Activated CD8-positive, alpha-beta memory T cell treated with anti-CD3 and anti-CD28 coated beads, Interleukin-2, amount 50 U/mL, for 4 hours (primary cell): ENCODE measurements around the gene IGF2BP1.
A peak's percentile ranks its signal among the peaks of the same experiment; 100 is the strongest.
"Not testable (repeated sequence)": the region's sequence is repeated elsewhere in the genome, so short reads cannot be mapped to it uniquely, and the experiment has no call there.

Experiments
- DNase-seq: peaks from one replicate; pipeline ENCODE4 v3.0.0-alpha.2; 2020

IGF2BP1 gene

GRCh38 chr17:48996722-48997102 lies 473 bp upstream of the IGF2BP1 start:
- no peak for DNase-seq

- peak; percentile 18 for DNase-seq
Measured at GRCh38 chr17:48997827-48998586, 822 bp downstream of the IGF2BP1 start.

- DNase-seq, result no peak
Measured at GRCh38 chr17:48998587-48999440, 1.6 kb downstream of the IGF2BP1 start.

- no peak for DNase-seq
Measured at GRCh38 chr17:49000943-49001342, 3.8 kb downstream of the IGF2BP1 start.

- DNase-seq, result no peak
Measured at GRCh38 chr17:49001671-49002070, 4.5 kb downstream of the IGF2BP1 start.

- no peak for DNase-seq
Measured at GRCh38 chr17:49002331-49002730, 5.1 kb downstream of the IGF2BP1 start.

GRCh38 chr17:49002766-49003165 lies 5.6 kb downstream of the IGF2BP1 start:
- DNase-seq, result no peak

DNA sequence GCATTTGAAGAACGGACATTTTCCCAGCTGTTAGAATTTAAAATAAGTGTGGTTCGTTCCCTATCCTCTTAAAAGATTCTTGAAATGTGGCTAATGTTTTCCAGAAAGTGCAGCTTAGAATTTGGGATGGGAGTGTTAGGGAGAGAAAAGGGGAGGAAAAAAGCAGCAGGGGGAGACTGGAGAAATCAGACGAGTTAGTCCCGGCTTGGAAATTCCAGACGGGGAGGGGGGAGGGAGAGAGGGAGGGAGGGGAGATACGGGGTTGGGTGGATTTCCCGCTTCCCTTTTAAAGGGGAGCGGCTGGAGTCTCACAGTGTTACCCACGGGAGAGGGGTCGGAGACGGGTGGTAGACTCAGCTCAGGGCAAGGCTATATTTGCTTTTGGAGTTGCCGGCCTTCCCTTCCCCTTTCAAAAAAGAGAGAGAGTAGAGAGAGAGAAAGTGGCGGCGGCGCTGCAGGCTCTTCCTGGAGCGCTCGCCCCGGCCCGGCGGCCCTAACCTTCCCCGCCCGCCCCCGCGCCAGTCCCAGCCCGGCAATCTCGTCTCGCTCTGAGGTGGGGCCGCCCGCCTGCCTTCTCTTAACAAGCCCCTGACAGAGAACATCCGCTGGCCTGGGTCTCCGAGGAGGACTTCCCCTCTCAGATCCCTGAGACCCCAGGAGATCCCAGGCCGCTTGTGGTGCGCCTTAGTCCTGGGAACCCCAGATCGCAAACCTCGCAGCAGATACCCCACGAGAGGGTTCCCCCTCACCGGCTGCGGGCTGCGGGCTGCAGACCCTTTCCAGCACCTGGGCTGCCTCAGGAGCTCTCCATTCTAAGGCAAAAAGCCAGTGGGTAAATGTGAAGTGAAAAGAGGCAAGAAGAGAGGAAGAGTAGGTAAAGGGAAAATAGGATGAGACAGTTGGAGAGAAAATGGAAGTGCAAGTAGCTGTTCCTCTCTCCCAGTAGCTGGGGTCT lies 6.6 kb downstream of the IGF2BP1 start:
- DNase-seq, result no peak

- DNase-seq, result no peak
Measured at GRCh38 chr17:49005140-49005539, 8.0 kb downstream of the IGF2BP1 start.

DNA sequence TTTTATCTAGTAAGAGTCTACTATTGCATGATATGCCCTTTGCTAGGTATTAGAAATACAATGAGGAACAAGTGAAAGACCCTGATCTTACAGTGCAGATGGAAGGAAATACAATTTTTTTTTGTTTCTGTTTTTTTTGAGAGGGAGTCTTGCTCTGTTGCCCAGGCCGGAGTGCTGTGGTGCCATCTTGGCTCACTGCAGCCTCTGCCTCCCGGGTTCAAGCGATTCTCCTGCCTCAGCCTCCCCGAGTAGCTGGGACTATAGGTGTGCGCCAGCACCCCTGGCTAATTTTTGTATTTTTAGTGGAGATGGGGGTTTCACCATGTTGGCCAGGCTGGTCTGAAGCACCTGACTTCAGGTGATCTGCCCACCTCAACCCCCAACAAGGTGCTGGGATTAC lies 11.7 kb downstream of the IGF2BP1 start:
- not testable (repeated sequence) for DNase-seq

DNA sequence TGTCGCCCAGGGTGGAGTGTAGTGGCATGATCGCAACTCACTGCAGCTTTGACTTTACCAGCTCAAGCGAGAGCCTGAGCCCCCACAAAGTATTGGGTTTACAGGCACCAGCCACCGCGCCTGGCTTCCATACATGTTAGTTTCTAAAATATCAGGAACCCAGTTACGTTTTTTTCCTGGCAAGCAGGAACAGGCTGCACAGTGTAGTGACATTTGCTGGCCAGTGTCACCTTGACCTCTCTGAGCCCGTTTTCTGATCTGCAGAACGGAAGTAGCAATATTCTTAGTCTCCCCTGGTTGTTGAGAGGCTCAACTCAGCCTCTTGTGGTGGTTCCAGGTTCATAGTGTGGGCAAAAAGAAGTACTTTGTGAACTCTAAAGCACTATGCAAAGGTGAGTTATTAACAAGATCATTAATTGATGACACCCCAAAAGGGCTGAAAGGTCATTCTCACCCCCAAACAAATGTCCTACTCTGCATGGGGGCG lies 15.6 kb downstream of the IGF2BP1 start:
- no peak for DNase-seq

DNA sequence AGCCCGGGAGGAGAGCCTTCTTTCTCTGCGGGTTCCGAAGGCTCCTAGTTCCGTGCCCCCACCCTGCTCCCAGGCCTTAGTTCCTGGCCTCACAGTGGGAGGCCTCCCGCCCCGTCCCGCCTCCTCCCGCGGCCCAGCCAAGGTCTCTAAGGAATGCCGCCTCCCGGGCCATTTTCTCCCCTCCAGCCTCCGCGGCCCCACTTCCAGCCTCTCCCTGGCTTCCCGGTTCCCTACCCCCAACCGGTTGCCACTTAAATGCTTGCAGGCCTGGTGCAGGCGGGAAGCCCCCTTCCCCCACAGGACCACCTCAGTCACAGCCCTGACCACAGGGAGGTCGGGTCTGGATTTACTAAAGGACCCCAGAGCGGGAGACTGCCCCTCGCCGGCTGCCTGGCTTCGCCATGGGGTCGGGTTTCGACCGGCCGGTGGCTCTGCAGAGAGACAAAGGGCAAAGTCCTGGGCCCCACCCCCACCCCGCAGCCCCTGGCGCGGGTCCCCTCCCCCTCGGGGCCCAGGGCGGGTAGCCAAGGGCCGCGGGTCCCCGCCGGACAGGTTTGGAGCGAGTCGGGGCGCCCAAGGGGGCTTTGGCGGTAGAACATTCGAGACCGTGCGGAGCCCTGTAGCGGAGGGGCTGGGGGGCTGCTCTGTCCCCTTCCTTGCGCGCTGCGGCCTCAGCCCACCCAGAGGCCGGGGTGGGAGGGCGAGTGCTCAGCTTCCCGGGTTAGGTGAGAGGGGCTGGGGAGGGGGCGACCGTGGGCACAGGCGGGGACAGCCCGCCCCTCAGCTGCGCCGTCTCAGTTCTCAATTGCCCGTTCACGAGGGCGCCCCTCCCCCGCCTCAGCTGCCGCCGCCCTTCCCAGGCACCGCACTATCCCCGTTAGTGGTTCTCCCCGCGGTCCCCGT lies 16.4 kb downstream of the IGF2BP1 start:
- no peak for DNase-seq

DNA sequence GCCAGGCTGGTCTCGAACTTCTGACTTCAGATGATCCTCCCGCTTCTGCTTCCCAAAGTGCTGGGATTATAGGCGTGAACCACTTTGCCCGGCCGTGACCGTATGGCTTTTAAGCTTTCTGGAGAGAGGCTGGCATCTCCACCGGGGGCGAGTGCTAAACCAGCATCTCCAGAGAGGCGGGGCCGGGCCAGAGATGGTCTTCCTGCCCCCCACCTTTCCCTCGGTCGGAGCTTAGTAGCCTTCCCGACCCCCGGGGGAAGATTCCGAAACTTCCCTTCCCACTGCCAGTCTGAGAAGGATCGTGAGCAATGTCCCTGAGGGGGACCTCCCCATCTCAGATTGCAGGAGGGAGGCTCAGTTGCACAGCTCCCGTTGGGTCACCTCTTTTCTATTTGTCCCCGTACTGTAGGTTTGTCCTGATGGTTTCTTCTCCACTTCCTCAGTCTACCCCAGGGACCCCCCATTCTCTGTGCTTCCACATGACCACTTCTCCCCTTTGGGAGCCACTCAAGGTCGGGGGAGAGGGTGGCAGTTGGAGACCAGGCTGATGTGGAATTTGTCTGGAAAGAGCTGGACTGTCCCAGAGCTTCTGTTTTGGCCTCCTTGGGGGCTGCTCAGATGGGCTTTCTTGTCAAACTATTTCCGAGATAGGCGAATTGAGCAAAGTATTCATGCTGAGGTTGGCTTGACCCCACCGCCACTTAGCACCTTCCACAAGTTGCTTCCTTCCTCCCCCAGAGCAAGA lies 18.2 kb downstream of the IGF2BP1 start:
- no peak for DNase-seq

- DNase-seq, result no peak
Measured at GRCh38 chr17:49015924-49016774, 19.0 kb downstream of the IGF2BP1 start.

DNA sequence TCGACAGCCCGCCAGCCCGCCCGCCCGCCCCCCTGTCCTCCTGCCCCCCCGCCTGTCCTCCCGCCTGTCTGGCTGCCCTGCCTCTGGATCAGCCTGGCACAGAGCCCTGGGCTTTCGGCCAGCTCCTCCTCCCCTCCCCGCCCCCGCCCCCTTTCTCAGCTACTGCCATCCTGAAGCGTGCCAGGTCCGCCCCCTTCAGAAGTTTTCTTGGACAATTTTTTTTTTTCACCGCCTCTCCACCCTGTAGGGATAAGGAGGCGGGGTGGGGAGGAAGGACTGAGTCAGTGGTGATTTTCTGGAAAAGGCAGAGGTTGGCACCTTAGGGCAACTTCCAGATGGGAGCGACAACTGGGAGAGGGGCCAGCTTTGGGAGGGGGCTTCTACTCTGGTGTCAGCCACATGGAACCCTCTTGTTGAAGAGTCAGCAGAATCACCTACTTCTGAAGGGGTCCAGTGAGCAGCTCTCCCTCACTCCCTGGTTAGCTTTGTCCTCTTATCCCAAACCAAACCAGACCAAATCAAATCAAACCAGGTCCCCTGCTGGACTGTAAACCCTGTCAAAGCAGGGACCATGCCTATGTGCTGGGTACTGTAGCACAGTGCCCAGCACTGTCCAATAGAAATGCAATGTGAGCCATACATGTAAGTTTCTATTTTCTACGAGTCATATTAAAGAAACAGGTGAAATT lies 19.7 kb downstream of the IGF2BP1 start:
- DNase-seq, result no peak

- DNase-seq, result no peak
Measured at GRCh38 chr17:49018116-49018612, 21.0 kb downstream of the IGF2BP1 start.

- no peak for DNase-seq
Measured at GRCh38 chr17:49018748-49019147, 21.6 kb downstream of the IGF2BP1 start.

DNA sequence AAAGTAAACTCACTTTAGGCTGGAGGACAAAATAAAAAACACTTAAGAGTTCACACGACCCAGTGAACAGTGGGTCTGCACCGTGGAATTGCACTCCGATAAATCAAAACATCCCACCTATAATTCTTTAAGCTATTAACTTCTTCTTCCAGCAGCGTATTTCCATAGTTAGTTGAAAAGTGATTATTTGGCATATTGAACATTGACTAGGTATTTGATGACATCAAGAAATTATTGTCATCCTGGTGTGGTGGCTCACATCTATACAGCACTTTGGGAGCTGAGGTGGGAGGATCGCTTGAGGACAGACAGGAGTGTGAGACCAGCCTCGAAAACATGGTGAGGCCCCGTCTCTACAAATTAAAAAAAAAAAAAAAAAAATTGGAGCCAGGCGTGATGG lies 23.4 kb downstream of the IGF2BP1 start:
- no peak for DNase-seq

GRCh38 chr17:49021095-49021767 lies 24.0 kb downstream of the IGF2BP1 start:
- DNase-seq, result no peak
